ENCODE measurements around the gene ZSCAN12. TPM values are rescaled to one million over a fixed set of nuclear protein-coding genes. Genes with fewer than 3 reads are reported as not detected.

Gene ZSCAN12
- 1 to 10 TPM; 7.2 to 8.3 TPM for total RNA-seq

DNA sequence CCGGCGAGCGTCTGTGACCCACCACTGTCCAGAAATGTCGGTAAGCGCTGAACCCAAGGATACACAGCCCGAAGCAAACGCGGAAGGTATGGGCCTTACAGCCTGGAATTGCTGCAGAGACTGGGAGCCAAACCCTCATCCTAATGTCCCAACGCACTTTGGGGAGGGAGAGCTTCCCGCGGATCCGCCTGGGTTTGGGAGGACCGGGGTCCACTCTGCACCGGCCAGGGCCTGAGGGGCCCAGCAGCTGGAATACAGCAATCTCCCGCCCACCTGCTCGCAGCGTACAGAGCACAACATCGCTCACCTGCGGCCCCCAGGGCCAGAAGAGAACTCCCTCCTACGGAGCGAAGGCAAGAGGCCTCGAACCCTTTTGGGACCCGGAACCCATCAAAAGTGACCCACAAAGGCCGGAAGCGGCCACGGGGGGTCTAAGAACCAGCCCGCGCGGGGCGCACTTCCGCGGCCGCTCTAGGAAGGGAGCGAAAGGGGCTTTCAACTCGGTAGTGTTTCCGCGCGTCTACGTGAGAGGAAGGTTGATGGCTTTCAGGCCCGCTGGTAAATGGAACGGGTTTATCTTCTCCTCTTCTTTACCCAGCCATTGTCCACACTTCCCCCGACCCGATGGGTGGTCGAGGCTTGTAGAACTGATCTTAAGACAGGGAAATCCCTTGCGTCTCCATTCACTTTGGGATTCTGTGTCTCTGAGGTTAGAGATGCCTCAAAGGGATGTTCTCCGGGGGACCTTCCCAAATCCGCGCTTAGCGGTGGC, at the start of gene ZSCAN12:
Gene ZSCAN12, minus strand, starts transcription at position 398 of the 772 bp plus-strand sequence. CDS start 1,342 bp downstream, outside the sequence.

DNA sequence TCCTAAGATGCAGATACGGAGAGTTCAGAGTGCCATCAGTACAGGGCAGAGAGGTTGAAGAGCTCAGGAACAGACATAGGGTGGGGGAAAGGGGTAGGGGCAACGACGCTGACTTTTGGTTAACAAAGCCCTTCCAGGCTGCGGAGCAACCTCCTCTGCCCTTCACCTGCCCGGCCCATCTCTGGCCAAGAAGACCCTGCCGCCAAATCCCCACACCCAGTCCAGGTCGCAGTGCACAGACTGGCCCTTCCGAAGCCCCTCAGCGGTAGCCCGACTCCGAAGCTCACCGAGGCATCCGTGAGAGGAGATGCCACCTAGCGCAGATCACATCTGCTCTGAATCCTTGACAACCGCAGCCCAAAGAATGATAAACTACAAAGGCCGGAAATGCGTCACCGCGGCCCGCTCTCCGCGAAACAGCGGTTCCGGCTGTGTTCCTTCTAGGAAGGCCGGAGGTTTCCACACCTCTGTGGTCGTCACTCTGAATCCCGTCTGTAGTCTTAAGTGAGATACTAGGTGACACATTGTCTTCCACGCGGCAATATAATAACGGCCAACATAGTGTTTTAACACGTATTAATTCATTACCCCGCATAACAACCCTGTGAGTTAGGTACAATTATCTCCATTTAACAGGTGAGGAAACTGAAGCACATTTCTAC, 43.7 kb upstream of the ZSCAN12 start, which contains the start of gene ZSCAN23:
Gene ZSCAN23, minus strand, starts transcription at position 380 of the 662 bp plus-strand sequence. CDS start 7,225 bp downstream, outside the sequence.

DNA sequence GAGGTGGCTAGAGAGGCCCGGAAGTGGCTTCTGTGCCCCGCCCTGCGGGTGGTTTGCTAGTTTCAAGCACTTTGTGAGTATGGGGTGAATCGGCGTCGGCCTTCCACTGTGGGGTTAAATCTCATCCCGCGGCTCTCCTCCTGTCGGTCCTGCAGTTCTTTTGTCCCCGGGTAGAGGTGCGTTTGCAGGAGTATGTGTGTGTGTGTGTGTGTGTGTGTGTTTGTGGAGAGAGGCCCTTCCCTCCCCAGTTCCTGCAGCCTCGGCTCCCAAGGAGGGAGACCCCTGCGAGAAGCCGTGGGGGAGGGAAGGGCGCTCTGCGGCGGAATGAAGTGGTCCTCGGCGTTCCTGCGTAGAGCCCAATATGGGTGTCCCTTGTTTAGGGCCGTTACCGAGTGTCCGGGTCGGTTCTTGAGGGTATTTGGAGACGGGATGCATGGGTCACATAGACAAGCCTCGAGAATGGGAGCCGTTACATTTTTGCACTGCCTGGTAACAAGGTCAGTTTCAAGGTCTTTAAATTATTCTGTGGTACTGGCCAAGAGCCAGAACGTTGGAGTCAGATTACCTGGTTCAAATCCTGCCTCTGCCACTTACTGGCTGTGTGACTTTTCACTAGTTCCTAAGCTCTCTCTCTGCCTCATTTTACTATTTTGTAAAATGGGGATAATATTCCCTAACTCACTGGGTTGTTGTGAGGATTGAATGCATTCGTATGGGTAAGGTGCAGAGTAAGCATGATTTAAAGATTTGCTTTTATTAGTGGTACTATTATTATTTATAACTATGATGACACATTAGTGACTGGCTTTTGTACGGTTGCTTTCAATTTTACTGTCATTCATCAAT, 49.4 kb downstream of the ZSCAN12 start, which contains the start of gene ZKSCAN3:
Gene ZKSCAN3, plus strand, starts transcription at position 56 of the 846 bp plus-strand sequence. CDS start 9,640 bp downstream, outside the sequence.

DNA sequence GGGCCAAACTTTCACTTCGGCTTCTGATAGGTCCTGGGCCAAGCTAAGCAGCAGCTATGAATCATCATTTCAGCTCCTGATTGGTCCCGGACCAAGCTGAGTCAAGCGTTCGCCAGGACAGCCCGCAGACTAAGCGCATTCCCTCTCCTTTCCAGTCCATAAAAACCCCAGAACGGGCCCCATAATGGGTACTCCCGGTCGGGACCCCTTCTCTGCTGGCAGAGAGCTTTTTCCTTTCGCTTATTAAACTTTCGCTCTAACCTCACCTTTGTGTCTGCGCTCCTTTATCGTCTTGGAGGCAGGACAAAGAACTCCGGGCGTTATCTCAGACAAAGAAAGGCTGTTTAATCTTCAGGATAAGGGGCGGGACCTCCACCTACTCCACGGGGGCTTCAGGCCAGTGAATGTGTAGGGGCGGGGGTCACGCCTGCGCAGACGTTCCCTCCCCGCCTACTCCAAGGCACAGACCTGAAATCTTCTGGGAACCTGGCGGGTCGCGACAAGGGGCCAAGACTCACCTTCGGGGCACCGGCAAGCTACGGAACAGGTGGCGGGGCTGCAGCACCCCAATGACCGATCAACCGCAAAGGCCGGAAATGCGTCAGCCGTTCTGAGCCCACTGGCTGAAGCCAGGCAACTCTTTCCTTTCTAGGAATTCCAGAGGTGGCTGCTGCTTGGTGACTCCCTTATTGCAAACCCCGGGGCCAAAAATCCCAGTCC, 63.8 kb downstream of the ZSCAN12 start, which contains the start of gene ZSCAN31:
Gene ZSCAN31, minus strand, starts transcription at position 585 of the 720 bp plus-strand sequence. CDS start 6,465 bp downstream, outside the sequence.

Small RNAs within 50 kb of the gene (small RNA-seq; reads per million reads assigned to genes)
- gene RNU2-45P = 0 reads per million in 2 donors

Other genes with a start within 250 kb of the ZSCAN12 start
- 1 to 10 TPM; 7.3 to 7.9 TPM for gene ZSCAN9, start 174.5 kb downstream of the ZSCAN12 start, total RNA-seq
- gene ZKSCAN4, start 147.5 kb downstream of the ZSCAN12 start, total RNA-seq = 1 to 10 TPM; 4.7 to 5.5 TPM
- 1 to 10 TPM in 1 of 2 donors, under 1 TPM in 1; 1.00 to 1.4 TPM for gene NKAPL, start 140.4 kb downstream of the ZSCAN12 start, total RNA-seq
- gene ZSCAN26, start 132.6 kb downstream of the ZSCAN12 start, total RNA-seq = 1 to 10 TPM; 8.7 to 10.0 TPM
- gene PGBD1, start 118.2 kb downstream of the ZSCAN12 start, total RNA-seq = 1 to 10 TPM; 4.5 to 5.7 TPM
- 1 to 10 TPM; 3.0 to 4.1 TPM for gene ZSCAN31, start 63.6 kb downstream of the ZSCAN12 start, total RNA-seq
- 1 to 10 TPM; 4.3 to 5.5 TPM for gene ZKSCAN3, start 49.8 kb downstream of the ZSCAN12 start, total RNA-seq
- gene ZSCAN23, start 43.7 kb upstream of the ZSCAN12 start, total RNA-seq = 1 to 10 TPM; 1.7 to 6.7 TPM
- gene GPX6, start 116.0 kb upstream of the ZSCAN12 start, total RNA-seq = not detected
- gene GPX5, start 126.1 kb upstream of the ZSCAN12 start, total RNA-seq = not detected

Measured in melanocyte of skin (primary cell).